Measurements from ENCODE around the gene MESP2.

The MESP2 gene

DNA sequence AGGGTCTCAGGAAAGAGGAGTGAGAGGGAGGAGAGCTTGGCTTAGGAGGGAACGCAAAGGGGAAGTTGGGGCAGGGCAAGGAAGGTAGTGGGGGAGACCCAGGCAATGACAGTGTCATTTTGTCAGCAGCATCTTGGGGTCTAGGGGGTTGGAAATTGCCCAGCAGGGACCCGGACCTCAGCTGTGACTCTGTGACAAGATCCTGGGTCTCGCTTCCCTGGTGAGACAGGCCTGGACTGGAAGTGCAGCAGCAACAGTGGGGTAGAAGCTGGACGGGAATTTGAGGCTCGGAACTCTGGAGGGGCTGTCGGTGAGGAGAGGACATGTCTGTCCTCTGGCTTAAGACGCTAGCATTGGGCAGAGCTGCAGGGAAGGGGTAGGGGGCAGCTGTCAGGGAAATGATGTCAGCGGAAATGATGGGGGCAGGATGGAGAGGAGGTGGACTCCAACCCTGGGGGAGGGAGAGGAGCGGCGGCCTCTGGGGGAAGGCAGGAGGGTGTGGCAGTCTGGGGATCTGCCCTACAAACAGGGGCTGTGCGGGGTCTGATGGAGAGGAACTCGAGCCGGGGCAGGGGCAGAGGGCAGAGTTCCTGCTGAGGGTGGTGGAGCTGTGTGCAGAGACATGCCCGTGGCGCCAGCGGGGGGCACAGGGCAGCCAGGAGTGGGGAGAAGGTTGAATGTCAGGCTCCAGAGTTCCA, 26.2 kb downstream of the MESP2 start:
- DNase-seq, result no peak

DNA sequence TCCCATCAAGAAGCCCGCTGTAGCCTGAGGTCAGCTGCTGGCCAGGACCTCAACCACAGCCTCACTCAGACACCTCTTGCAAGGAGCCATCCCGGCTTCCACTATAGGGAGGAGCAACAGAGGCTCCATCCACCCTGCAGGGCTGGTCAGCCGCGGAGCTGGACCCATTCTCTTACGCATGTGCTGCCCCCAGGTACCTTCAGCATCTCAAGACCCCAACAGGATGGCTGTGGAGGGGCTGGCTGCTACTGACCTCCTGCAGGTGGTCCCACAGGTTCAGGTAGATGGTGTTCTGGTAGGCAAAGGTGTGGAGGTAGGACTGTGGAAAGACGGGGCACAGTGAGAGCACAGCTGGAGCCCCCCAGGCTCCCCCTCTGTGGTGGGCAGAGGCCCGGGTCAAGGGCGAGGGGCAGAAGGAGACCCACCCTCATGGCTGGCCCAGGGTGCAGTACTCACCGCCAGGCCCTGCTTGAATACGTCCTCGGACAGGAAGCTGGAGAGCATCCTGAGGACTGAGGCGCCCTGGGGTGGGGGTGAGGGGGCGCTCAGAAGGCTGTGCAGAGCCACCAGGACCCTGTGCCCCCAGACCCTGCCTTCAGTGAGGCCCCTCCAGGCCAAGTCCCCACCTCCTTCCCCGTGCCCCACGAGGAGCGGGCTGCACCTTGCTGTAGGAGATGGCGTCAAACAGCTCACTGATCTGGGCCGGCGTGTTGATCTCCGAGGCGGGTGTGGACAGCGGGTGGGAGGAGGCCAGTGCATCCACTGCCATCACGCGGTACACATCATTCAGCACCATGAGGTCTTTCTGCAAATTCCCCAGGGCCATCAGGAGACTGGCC, 27.1 kb downstream of the MESP2 start:
- no peak for DNase-seq

DNA sequence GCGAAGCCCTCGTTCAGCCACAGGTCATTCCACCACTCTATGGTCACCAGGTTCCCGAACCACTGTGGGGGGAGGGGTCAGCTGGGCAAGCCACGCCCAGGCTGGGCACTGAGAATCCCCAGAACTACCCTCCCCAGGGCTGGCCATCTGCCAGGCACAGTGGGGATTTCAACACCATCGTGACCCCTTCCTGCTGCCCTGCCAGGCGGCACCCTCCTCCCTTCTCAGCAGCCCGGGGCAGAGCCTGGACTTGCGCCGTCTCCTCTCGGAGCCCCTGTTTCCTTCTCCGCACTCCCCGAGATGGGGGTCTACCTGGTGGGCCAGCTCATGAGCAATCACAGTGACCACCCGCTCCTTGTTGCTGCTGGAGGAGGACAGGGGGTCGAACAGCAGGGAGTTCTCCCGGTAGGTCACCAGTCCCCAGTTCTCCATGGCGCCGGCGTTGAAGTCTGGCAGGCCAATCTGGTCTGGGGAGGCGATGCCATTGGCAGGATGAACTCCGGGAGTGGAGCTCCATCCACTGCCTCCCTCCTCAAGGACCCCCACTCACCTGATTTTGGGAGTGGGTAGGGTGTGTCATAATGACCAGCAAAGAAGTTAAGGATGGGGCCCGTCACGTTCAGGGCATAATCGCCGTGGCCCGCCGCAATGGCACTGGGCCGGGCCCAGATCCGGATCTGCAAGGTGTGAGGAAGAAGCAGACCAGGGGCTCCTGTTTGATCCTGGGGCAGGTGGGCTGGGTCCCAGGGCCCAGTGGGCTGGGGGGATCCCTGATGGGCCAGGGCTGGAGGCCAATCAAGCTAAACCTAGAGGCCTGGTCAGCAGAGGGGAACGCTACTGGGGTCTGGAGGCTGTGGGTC, 28.0 kb downstream of the MESP2 start:
- DNase-seq, result no peak

DNA sequence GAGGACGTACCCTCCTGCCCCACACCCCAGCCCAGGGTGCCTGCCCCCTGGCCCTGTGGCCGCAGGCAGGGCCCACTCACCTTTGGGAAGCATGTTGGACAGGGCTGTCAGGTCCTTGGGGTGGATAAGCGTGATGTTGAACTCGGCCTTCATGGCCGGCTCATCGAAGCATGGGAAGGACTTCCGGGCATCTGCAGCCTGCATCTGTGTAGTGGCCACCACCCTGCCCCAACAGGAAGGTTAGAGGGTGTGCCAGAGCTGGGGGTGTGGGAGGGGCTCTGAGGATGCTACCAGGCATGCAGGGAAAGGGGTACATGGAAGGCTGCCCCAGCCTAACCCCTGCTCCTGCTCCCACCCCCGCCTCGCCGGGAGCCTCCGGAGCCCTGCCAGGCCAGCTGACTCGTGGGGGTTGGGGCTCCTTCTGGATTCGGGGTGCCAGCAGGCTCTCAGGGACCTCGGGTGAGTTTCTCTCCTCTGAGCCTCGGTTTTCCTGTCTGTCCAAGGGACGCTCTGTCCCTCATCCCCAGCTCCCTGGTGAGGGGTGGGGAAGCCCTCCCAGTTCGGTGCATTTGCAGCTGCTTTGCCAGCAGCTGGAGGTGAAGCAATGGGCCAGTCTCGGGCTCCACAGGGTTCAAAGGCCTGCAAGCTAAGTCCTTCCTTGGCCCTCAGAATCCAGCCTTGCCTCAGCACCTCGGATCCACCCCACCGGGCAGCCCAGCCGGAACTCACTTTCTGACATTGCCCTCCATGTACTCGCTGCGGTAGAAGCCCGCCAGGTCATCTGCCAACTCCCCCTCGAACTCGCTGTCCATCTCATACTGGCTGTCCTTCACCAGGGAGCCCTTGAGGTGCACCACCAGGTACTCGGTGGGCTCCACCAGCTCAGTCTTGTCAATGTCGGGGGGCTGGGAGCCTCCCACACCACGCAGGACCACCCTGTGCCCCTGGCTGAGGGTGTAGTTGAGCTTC, 29.4 kb downstream of the MESP2 start:
- DNase-seq, result no peak

DNA sequence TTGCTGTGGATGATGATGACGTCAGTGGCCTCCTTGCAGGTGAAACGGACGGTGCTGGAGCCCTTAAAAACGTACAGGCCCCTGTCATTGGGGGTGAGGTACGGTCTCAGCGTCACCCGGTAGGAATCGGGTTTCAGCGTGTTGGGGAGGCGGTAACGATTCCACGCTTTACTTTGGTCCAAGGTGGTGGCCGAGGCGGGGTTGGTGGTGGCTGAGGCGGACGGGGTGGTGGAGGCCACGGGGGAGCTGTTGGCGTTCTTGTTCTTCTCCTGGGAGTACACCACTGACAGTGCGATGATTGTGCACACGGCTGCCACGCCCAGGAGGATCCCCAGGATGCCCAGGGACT, 30.1 kb downstream of the MESP2 start:
- no peak for DNase-seq

DNA sequence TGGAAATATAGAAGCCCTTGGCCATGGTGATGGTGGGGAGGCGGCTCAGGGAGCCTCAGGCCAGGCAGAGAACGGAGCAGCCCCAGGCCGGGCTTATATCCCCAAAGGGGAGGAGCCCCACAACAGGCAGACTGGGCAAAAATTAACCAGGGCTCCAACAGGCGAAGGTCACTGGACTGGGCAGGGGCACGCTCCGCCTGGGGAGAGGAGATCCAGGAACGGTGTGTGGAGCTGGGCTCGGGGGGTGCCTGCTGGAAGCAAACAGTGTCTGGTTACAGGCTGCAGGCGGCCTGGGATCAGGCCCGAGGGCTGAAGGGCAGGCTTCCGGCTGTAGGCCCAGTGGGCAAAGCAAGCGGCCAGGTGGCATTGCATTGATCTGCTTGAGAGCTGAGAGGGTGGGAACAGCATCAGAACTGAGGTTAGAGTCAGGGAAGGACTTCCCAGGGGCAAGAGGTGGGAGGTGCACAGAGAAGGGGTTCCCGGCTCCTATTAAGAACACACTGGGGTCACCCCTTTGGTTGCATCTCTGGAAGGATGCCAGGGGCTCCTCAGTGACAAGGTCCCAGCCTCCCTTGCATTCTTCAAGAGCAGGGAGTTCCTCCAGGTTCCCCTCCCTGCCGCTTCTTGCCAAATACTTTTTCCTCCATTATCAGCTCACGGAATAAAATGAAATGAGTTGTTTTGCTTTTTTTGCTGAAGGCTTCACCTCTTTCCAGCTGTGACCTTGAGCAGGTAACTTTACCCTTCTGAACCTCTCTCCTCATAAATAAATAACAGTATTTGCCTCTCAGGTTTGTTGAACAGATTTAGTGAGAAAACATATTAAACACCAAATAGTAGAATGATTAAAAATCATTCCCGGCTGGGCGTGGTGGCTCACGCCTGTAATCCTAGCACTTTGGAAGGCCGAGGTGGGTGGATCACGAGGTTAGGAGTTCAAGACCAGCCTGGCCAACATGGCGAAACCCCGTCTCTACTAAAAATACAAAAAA, 30.7 kb downstream of the MESP2 start:
- no peak for DNase-seq

DNA sequence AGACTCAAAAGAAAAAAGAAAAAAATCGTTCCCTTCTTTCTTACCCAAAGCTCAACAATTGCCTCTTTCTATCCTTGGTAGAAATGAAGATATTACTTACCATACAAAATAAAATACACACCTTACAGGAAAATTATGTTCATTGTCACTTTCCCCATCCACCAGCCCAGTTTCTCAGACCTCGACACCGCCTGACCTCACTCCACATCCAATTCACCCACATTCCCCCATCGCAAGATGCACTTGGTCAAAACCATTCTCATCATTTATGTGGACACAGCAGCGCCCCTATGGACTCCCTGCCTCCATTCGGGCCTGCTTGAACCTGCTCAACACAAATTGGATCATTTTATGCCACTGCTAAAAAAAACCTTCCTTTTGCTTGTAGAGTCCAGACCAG, 31.6 kb downstream of the MESP2 start:
- no peak for DNase-seq

DNA sequence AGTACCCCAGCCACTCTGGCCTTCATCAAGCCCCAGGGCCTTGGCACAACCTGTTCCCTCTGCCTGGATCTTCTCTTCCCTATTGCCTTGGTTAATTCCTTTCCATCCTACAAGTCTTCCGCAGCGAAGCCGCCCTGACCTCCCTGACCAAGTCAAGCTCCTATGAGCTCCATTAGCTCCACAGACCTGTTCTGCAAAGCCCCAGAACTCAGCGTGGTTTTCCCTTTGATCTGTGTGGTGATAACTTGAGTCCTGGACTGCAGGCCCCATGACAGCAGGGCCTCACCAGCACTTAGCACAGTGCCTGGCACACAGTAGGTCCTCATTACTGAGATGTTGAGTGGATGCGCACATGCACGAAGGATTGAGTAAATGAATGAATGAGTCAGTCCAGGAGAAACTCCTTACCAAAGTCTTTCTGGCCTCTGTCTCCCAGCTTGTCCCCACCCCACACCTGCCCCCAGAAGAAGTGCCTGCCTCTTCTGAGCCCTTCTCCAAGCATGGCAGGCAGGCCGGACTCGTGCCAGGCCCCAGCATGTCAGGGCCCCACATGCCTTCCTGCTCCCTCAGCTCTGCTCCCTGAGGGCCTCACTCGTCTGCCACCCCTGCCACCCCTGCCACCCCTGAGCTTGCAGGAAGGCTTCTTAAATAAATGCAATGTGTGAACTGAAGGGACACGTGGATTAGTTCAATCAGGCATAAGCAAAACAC, 32.2 kb downstream of the MESP2 start:
- DNase-seq, result no peak

DNA sequence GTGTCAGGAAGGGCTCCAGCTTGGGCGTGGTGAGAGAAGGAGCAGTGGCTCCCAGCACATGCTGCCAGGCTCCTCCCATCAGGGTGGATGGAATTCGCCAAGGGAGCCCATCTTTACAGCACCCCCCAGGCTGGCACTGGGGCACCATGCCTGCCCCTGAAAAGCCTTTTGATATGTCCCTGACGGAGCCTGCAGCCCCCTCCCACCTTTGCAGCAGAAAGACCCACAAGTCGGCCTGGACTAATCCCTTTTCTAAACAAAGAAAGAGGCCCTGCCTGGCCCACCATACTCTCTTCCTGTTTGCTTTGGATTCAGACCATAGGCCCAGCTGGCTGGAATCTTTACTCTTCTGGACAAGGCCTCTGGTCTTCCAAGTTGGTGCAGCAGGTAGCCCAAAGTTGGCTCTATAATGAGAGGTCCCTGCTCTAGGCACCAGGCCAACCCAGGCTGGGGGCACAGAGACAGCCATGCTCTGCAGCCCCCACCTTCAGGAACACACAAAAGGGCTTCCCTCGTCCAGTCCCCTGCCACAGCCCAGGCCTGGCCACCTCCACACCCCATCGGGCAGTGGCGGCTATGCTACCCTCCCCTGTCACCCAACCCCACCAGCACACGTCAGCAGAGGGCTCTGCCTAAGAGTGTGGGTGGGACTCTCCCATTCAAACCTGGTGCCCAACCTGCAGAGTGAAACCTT, 33.1 kb downstream of the MESP2 start:
- DNase-seq, result no peak

DNA sequence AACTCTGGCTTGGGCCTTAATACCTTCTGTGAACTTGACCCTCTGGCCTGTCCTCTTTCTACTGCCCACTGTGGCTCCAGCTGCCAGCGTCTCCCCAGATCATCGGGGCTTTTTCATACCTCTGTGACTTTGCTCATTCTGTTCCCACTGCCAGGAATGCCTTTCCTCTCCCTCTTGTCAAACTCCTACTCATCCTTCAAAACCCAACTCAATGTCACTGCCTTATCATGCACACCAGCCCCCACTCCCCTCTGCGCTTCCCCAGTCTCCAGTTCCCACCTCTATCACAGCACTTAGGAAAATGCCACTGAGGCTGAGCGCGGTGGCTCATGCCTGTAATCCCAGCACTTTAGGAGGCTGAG, 33.6 kb downstream of the MESP2 start:
- no peak for DNase-seq

DNA sequence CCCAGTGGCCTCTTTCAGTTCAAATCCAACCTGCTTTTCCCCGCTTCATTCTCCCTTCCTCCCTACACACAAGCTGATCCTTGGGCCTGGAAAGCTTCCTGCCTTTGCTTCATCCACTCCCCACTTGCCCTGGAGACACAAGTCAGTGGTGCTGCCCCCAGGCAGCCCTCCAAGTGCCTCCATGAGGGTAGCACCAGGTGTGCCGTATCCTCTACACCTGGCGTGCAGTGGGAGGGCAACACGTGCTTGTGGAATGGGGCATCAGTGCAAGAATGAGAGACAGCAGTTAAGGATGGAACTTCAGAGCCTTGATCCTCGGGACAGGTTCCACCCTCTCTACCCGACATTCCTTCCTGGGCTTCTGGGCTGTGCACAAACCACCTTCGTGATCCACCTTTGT, 34.7 kb downstream of the MESP2 start:
- no peak for DNase-seq

DNA sequence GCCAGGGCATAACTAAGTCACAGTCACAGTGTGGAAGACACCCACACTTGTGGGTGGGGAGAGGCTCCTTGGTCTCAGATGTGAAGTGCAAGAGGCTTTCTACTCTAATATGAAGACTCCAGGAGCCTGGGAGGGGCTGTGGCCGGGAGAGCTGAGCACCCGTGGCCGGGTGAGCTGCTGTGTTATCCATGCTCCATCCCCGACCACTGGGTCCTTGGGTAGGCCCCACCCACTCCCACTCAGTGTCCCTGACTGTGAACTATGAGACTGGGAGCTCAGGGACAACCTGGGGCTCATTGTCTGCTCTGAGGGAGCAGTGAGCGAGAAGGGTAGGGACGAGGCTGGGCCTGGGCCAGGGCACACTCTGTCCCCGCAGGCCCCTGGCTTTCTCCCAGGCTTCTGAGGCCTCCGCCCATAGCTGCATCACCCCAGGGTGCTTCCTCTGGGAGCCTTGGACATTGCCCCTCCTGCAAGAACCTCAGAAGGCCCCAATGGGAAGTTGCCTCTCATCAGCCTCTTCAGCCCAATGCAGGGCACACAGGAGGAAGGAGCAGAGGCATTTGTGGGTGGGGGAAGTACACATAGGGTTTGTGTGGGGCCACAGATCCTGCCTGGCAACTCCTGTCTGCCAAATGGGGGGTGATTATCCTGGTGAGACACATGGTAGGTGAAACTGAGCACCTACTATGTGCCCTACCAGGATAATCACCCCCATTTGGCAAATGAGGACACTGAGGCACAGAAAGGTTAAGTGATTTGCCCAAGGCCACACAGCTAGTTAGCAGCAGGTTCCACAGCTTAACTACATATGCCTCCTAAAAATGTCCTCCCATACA, 36.1 kb downstream of the MESP2 start:
- DNase-seq, result no peak

DNA sequence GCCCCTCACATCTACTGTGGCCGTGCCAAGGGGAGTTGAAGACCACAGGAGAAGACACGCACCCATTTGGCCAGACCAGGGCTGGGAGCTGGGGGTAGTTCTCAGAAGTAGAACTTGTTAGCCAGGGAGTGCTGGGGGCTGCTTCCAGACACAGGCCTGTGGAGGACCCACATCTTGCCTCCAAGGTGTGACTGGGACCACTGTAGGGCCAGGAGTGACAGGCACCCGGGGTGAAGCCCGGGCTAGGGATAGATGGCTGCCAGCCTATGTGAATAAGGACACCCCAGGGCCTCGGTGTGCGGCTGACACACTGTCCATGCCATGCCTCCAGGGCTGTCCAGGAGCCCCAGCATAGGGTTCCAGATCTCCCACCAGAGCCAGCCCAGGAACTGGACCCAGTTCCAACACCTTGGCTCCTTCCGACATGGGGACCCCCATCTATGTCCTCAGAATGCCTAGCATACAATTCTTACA, 36.8 kb downstream of the MESP2 start:
- DNase-seq, result no peak

DNA sequence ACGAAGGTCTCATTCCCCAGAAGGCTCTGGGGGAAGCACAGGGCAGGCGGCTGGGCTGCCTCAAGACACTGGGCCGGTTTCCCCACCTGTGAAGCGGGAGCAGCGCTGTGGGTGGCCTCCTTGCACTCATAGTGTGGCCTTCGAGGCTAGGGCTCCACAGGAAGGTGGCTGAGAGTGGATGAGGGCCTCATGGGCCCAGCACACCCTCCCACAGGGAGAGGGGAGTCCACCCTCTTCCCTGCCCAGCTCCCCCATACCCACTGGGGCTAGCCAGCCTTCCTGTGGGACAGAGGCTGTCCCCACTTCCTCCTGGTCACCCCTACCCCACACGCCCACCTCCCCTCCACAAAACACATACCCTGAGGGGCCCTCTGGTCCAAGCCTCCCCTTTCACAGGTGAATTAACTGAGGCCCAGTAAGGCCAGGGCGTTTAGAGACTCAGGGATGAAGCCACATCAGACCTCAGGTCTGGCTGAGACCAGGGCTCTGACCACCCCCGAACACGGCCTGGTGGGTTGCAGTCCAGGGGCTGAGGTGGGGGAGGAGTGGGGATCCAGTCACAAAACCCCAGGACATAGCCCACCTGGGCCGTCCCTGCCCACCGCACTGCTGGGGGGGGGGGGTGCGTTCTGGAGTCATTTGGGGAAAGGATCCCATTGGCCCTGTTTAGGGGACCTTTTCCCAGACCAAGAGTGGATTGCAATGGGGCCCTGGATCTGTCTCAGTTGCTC, 37.4 kb downstream of the MESP2 start:
- no peak for DNase-seq

DNA sequence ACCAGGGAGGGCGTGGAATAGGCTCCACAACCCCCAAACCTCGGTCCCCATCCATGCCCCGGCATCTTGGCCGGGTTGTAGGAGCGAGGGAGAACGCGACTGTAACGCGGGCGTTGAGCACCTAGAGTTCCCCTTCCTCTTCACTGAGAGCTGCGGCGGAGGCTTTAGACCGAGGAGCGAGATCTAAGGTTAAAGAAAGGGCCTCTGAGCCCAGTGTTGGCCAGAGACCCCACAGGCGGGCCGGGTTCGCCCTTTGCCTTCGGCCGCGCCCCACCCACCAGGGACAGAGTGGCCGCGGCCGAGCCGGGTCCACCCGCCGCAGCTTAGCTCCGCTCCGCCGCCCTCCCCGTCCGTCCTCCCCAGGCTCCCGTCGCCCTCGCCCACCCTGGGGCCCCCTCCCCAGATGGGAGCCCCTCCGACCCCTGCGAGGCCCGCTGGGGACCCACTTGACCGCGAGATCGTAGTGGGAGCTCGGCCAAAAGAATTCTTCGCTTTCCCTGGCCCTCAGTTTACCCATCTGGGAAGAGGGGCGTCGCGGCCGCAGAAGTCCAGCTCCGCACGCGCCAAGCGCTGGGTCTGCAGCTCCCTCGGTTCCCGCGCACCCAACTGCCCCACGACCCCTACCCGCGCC, 38.1 kb downstream of the MESP2 start:
- DNase-seq, result no peak

DNA sequence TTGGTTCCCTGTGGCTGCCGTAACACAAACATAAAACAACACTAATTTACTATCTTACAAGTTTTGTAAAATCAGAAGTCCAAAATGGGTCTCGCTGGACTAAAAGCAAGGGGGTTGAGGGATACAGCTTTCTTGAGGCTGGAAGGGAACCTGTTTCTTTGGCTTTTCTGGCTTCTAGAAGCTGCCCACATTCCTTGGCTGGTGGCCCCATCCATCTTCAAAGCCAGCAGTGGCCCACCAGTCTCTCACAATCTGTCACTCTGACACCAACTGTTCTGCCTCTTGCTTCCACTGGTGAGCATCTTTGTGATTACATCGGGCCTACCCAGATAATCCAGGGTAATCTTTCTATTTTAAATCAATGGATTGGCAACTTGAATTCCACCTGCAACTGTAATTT, 39.6 kb downstream of the MESP2 start:
- no peak for DNase-seq

DNA sequence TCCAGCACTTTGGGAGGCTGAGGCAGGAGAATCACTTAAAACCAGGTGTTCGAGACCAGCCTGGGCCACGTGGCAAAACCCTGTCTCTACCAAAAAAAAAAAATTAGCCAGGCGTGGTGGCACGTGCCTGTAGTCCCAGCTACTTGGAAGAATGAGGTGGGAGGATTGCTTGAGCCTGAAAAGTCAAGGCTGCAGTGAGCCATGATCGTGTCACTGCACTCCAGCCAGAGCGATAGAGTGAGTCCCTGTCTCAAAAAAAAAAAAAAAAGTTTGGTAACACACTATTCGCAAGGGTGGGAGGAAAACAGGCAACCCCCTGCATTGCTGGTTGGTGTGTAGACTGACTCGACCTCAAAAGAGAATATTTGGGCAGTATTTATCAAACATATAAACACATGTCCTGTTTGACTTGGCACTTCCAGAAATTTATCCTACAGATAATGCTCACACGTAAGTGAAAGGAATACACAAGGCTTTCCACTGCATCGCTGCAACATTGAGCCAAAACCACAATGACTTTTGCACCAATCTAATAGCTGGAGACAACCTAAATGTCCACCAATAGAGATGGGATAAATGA, 41.7 kb downstream of the MESP2 start:
- no peak for DNase-seq

Data from C1 segment of cervical spinal cord (tissue), 14 donors.